GM10266 (cell line): ENCODE data around the gene IMMP2L.
A peak's percentile ranks its signal among the peaks of the same experiment; 100 is the strongest.

Experiments
- DNase-seq: peaks from one replicate; pipeline ENCODE4 v3.0.0; 2012; ENCODE audit errors: extremely low spot score
- CTCF ChIP-seq: IDR thresholded peaks from 2 replicates; pipeline ENCODE4 v1.5.1; 2012; ENCODE audit warnings: mild to moderate bottlenecking, low read depth; ENCODE audit not compliant: control insufficient read depth, insufficient read depth; ENCODE audit errors: missing control alignments

IMMP2L gene

GRCh38 chr7:111092406-111093236 is 469.7 kb downstream of the IMMP2L start:
- no peak for DNase-seq

DNA sequence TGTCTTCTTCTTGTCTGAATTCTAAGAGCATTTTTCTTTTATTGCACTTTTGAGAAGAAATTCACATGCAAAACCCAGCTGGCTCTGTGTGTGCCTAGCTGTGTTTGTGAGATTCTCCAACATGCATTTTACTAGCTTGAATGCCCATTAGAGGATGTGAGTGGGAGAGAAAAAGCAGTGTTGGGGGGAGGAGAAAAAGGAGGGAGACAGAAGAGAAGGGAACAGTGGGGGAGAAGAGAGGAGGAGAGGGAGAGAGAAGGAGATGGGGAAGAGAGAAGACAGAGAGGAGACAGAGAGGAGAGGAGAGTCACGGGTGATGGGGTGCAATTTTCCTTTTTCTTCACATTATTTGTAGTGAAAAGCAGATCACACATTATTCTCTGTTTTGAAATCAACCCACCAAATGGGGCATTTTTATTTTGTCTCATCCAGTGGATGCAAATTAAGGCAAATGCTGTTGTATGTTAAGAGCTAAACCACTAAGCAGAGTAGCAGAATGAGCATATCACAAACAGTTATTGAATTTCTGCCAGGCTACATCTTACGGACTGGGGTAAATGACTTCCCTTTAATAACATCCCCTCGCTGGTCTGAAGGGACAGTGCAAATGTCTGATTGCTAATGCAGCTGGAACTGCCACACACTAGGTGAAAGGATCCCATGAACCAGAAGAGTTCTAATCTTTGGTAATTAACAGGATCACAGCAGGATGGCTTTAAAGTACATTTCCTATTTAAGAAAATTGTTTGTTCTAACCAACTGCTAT is 470.5 kb downstream of the IMMP2L start:
- TF ChIP-seq CTCF, result no peak
- no peak for DNase-seq

More at GRCh38 chr7:111092406-111093236, 469.7 kb downstream of the IMMP2L start:
- TF ChIP-seq CTCF, result no peak

DNA sequence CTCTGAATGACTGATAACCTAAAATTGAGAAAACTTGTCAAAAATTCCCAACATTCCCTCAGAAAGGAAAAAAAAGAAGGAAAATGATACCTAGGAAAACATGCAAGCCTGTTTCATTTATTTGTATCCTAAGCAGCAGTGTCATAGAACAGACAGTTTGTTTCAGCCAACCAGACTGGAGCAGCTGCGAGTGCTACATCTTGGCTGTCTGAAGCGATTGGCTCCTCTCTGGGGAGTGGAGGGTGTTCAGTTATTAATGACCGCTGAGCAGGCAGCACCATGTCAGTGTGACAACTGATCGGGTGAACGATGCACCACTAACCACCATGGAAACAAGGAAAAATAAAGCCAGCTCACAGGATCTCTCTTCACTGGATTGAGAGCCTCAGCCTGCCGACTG is 471.4 kb downstream of the IMMP2L start, which contains the start of gene LRRN3:
Gene LRRN3, plus strand, starts transcription at position 282 of the 400 bp plus-strand sequence. CDS start 31,646 bp downstream, outside the sequence.
- no peak for DNase-seq
- TF ChIP-seq CTCF, result no peak

DNA sequence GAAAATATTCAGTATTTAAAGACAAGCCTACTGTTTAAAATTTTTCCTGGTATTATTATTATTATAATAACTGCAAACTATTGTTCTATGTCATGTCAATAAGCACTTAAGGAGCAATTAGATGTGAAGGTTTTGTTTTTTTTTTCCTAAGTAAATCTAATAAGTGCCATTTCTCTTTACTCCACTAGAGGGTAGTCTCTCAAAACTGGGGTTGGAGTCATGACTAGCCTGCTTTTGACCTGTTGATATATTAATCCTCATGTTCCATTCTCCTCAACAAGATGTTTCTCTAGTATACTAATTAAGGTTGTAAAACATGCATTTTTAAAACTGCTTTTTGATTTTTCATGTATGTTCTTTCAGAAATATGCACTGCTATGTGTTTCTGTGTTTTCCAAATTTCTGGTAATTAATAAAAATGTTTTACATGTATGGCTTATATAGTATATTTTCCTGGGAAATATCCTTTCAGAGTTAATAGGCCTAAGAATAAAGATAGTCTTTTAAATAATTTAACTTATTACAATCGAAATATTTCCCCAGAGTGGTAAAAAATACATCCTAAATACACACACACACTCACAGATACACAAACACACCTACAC is 472.4 kb downstream of the IMMP2L start:
- TF ChIP-seq CTCF, result peak; percentile 57
- peak; percentile 24 for DNase-seq

DNA sequence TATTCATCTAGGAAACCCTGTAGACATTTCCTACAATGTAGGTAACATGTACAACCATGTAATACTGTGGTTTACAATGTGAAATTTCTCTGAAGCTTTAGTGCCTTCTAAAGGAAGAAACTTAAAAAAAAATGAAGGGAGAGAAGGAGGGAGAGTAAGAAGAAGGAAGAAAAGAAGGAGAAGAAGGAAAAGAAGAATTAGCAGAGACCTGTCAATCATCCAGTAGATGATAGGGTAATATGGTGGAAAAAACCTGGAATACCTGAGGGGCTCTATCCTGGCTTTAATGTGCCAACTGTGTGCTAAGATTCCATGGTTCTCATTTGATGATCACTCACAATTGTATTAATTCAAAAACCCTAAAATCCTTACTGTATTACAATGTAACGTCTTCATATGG is 474.0 kb downstream of the IMMP2L start:
- no peak for TF ChIP-seq CTCF
- no peak for DNase-seq

- no peak for DNase-seq
- TF ChIP-seq CTCF, result no peak
Observed at GRCh38 chr7:111086532-111086931, 475.8 kb downstream of the IMMP2L start.

DNA sequence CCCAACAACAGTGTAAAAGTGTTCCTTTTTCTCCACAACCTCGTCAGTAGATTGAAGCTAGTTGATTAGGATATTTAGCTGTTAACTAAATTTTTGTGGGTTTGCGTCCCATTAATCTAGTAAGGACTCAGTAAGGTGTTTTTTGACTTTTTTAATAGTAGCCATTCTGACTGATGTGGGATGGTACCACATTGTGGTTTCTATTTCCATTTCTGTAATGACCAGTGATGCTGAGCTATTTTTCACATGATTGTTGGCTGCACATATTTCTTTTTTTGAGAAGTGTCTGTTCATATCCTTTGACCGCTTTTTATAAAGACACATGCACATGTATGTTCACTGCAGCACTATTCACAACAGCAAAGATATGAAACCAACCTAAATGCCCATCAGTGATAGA is 476.9 kb downstream of the IMMP2L start:
- DNase-seq, result no peak
- no peak for TF ChIP-seq CTCF
